NK-92 (cell line): ENCODE measurements around the gene RBSN.

Source experiments
- DNase-seq: peaks from one replicate; lab custom pipeline; 2025; ENCODE audit not compliant: unreplicated experiment; lab: John Stamatoyannopoulos, UW

Gene RBSN

DNA sequence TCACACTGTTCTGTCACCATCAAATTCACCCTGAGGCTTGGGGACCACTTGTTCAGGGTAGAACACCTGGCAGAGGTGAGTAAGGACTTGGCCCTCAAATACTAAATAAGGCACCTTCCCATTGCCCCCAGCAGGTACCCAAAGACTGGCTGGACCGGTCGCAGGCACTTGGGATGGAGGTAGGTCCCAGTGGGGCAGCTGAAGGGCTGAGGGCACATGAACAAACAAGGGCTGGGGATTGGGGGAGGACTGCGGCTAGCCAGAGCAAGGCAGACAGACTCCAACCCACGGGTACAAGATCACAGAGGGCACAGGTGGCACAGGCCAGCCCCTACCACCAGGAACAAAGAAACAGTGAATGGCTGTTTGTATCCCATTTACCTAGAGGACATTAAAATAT lies 35.7 kb downstream of the RBSN start:
- DNase-seq = no peak

DNA sequence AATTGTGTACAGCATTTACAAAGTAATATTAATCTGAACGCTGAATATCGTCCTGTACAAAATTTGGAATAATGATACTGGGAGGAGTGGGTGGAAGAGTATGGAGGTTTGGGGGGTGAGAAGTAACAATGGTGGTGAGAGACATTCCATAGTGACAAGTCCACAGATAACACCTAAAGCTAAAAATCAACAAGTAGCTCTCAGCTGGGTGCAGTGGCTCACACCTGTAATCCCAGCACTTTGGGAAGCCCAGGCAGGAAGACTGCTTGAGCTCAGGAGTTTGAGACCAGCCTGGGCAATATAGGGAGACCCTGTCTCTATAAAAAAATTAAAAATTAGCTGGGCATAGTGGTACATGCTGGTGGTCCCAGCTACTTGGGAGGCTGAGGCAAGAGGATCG lies 38.9 kb downstream of the RBSN start:
- no peak for DNase-seq

DNA sequence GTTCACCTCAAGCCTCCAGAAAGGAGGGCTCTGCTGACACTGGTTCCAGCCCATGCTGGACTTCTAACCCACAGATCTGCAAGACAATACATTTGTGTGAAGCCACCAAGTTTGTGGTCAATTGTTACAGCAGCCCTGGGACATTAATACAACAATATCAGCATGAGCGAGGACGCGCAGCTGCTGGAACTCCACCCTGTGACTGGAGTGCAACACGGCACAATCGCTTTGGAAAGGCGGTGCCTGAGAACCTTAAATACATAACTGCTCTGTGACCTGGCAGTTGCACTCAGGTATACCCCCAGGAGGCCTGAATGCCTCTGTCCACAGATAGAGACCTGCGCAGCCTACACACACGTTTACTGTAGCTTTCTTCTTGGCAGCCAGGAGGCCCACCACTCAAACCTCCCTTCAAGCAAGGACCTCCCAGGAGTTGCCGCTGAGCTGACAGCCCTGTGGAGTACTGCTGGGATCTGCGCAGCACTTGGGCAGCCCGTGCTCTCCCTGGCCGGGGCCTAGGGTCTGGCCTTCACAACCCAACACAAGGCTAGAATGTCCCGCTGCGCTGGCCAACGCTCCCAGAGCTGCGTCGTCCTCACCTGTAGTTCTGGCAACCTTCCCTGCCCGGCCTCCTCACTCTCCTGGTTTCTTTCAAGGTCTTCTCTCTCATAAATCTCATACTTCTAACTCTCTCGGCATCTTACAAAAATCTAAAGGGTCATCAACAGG lies 42.1 kb downstream of the RBSN start:
- DNase-seq = no peak

DNA sequence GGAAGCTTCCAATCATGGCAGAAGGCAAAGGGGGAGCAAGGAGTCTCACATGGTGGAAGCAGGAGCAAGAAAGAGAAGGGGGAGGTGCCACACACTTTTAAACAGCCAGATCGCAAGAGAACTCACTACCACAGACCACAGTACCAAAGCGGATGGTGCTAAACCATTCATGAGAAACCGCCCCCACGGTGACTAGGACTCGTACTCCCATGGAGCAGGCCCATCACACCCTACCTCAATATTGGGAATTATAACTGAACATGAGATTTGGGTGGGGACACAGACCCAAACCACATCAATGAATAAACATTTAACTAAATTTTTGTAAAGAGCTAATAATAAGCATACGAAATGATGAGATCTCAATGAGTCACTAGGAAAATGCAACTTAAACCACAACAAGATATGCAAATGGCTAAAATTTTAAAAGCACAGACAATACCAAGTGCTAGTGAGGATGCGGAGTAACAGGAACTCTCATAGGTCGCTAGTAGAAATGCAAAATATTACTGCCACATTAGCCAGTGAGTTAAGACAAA lies 43.9 kb downstream of the RBSN start:
- DNase-seq = no peak

DNA sequence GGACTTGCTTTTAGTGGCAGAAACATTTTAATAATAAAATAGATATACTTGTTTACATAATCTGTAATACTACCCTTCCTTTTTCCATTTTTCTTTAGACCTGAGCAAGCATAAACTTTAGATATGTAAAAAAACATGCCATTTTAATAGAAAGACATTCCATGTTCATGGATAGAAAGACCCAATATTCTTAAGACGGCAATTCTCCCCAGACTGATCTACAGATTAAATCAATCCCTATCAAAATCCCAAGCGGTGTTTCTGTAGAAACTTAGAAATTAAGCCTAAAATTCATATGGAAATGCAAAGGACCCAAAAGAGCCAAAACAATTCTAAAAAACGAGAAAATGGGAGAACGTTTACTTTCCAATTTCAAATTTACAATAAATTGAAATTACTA lies 45.4 kb downstream of the RBSN start:
- no peak for DNase-seq

DNA sequence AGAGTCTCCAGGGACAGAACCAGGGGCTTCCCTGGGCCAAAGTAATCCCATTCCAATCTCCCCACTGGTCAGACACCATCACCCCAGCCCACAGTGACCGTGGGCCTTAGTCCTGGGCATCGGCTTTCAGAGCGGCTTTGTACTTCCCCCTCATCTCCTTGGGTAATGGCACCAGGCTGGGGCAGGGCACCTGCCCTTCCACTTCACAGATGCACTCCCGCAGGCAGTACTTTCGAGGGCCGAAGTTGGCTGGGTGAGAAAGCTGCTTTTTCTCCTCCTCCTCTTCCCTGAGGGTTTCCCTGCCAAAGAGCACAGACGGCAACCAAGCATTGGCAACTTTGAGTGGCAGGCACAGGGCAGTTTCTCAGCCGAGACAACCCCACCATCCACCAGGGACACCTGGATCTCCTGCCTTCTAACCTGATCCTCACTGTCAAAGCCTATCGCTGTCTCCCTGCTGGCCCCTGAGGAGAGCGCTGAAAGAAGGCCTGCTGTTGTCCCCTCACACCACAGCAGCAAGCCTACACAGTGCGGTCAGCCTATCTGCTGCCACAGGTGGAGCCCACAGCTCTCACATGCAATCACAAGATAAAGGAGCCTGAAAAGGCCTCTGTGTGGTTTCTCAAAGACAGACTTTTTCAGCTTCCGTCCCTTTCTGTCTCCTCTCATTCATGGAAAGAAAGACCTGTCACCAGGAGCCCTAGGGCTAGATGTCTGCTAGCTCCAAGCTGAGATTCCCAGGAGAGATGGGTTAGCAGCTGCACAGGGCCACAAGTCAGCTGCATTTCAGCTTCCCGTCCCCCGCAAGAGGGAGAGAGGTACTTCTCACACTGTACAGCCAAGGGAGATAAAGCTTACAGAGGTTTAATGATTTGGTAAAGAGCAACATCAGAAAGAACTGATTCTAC lies 46.4 kb downstream of the RBSN start:
- no peak for DNase-seq

DNA sequence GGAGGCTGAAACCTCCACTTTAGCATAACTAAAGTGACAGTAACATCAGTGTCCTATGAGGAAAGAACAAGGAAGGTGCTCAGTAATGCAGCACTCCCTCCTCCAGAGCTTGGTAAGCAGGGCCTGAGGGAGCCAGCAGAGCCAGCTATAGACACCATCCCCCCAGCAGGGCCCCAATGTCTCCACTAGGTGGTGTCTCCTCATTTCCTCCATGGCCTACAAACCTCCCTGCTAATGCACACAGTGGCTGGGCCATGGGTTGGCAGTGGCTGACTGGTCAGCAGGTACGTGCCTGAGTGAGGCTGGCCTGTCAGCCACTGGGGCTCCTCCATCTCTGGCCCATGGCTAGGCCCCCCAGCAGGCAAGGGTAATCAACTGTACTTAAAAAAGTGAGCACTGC lies 47.4 kb downstream of the RBSN start:
- no peak for DNase-seq

DNA sequence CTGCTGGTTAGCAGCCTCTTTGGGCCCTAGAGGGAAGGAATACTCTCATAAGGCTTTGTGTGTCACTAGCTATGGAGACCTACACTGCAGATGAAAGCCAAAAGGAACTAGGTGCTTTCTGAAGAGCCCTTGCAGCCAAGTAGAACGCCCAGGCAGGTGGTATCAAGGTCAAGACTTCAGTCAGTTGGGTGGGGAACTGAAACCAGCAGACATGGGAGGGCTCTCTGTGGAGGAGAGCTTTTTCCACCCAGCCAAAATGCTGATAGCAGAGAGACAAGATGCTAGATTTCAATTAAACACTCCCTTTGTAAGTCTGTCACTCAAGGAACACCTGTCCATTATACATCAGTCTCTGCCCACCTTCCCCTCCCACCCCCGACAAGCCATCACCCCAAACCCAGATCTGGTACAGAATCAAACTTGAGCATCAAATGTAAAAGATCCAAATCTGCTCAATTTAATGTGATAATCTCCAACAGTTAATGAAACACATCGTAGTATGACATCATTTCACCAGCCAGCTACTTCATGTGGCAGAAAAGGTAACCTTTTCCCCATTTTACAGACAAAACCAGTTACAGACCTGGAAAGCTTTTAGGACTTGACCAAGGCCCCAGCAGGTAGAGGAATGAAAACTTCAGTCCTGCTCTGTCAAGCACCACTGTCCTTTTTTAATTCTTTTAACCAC lies 48.4 kb downstream of the RBSN start:
- DNase-seq = no peak

DNA sequence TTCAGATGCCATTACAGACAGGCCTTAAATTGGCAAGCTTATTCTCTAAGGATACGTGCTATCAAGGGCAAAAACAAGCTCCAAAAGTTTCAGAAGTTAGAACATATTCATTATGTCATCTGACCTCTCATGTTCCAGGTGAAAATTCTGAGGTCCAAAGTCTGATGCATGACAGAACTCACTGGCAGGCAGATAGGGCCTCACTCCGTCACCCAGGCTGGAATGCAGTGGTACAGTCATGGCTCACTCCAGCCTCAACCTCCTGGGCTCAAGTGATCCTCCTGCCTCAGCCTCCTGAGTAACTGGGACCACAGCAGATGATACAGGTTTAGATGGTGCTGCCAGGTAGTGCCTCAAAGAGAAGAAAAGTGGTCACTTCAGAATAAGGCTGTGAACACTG lies 49.4 kb downstream of the RBSN start:
- no peak for DNase-seq

DNA sequence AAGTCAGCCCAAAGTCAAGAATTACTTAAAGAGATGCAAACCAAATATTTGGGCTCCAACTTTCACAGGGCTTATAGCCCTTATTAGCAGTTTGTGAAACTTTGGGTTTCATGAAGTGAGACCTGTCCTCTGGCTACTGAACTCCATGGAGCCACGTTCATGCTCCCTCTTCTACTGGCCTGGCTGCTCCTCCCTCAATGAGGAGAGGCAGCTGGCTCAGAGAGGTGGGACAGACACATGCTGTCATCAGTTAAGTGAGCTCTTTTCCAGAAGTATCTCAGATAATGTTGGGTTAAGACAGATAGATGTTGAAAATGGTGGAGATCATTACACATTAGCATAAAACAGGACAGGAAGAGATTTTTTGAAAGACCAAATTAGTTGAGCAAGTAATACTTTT lies 53.3 kb downstream of the RBSN start:
- no peak for DNase-seq

DNA sequence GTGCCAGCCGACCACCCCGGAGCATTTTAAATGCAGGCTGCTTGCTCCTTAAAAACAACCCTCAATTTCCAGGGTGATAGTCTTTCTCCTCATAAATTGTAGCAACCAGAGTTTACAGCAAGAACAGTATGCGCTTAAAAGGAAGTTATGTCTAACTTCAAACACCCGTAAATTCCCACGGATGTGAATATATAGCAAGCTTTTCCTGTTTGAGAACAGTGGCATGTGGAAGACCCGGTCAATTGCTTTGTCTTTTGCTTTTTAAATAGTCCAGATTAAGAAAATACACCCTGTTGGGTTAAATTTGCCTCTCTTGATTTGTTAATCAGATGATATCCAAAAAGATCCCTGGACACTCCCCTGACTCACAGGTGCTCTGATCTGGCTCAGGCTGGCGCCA lies 54.6 kb downstream of the RBSN start:
- DNase-seq = no peak

DNA sequence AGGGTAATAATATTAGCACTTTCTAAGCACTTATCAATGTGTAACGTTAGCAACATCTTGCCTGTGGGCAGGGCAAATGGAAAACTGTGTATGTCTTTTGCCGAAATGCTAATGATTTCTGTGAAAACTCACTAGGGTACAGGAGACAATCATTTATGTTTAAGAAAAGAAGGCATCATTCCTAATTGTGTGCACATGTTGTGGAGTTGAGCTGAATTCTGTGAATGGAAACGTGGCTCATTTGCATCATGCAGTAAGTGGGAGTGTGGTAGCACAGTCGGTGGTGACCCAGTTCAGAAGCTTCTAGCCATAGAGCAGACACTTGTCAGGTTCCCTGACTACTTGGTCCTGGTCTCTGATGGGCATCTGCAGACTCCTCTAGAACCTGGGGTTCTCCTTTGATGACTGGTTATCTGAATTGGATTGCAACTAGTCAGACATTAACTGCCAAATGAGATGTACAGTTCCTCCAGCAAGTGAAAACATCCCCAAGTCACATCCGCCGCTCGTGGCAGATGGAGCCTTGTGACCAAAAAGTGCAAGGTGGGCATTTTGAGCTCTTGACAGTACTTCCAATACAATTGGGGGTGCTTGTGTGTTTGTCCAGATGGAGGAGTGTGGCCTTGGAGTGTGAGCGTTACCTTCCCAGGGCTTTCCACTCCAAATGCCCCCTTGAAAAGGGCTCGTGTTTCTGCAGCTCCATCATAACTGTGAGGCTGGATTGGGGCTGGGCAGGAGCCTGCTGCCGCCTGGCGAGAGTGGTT lies 55.4 kb downstream of the RBSN start:
- no peak for DNase-seq

DNA sequence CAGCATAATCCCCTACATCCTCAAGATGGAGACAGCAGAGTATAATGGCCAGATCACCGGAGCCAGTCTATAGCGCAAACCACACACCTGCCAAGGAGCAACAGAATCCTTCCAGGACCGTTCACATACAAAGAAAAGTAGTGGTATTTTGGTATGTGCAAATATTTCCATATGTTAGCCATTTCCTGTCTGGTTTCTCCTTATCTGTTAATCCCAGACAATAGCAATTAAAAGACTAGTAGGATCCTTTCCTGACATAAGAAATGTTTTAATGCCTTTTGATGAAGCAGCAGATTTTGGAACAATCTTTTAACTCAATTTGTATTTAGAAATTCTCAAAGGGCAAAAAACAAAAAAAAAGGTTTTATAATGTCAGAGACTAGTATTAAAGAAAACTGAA lies 56.0 kb downstream of the RBSN start:
- no peak for DNase-seq

DNA sequence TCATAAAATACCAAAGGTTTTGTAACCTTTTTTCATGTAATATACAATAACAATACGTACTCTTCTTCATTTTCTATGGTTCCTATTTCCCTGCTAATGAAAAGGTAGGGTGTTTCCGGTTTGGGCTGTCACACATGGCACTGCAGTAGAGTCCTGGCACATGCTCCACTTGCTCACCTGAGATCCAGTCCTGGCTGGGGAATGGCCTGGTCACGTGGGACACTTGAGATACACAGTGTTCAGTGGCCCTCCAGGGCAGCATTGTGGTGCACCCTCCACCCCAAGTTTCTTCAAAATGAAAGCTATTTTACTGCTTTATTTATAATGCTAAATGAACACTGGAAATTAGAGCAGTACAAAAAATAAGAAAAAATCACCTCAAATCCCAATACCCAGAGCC lies 57.0 kb downstream of the RBSN start:
- DNase-seq = no peak

DNA sequence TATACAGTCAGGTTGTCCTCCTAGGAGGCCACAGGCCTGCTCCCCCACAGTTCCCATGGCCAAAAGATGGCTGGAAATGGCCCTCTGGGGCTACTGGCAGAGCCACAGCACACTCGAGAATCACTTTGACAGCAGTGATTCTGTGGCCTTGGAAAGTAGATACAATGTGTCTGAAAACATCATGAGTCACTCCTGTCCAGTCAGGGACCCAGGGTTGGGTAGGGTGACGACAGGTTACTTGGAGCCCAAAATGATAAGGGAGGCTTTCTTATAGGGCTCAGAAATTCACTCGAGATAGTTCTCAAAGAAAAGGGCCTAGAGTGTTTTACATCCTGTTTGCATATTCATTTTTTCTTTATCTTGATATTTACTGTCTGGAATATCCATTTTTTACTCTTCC lies 58.1 kb downstream of the RBSN start:
- DNase-seq = no peak

DNA sequence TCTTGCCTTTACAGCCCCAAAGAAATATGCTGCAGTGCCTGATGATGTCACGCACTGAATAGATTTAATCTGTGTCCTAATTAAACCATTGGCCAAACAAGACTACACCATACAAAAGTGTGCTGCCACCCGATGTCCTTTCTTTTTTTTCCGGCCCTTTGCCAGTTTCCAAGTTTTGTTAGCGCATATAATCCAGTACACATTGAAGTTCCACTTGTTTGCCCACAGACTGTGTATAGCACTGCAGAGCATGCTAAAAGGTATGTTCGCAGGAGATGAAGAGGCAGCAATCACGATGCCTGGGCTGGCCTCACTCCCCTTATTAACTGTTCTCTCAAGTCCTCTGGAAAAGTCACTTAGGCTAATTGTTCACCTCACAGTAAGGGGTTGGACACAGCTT lies 60.6 kb downstream of the RBSN start:
- DNase-seq = no peak

DNA sequence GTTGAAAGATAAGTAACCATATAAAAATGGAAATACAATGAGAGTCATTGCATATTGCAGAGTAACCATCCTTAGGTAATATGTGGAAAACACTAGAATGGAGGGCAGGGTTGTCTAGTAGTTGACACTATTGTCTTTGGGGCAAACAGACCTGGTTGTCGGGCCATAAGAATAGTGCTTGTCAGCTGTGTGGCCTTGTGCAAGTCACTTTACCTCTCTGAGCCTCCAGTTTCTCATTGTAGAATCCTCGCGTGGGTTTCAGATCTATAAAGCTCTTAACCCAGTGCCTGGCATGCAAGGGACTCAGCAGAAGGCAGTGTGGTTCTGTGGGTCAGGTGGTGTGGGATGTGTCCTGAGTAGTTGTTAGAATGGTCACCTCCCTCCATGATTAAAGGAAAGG lies 65.8 kb downstream of the RBSN start:
- no peak for DNase-seq

DNA sequence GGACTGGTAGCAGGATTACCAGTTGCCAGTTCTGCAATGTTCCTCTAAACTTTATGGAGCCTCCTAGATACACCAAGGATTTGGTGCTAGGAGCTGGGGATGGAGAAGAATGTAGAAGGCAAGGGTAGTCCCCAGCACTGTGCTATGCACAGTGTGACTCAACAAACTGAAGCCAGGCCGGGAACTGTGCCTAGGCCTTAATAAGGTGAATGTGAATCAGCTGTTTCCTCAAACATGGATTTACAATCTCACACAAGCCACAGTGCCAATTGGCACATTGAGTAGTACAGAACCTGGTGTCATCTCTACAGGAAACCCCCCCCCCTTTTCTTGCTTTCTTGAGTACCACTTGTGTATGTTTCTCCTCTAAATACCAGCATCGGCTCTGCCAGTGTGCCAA lies 66.3 kb downstream of the RBSN start:
- DNase-seq = no peak

DNA sequence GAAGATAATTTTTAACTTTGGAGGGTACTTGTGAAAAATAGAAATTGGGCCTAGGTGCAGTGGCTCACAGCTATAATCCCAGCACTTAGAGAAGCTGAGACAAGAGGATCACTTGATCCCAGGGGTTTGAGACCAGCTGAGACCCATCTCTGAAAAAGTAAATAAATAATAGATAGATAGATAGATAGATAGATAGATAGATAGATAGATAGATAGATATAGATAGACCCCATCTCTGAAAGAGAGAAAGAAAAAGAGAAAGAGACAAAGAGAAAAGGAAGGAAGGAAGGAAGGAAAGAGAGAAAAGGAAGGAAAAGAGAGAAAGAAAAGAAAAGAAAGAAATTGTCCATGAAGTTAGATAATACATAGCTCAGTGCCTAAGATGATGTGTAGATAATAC lies 69.3 kb downstream of the RBSN start:
- DNase-seq = no peak

DNA sequence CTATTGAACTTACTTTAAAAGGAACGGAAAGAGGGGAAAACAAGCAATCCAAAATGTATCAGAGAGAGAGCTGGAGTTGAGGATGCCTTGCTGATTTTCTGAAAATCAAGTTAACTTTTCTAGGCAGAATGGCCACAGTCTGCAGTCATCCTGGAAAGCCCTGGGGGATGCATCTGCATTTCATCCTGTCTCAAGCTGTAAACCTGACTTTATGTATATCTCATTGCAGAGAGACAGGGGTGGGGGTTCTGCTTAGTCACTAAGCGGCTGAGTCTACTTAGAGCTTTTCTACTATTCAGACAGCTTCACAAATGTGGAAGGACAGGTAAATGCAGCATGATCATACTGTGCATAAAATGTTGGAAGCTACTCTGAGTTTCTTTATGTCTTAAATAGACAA lies 75.2 kb downstream of the RBSN start:
- no peak for DNase-seq

DNA sequence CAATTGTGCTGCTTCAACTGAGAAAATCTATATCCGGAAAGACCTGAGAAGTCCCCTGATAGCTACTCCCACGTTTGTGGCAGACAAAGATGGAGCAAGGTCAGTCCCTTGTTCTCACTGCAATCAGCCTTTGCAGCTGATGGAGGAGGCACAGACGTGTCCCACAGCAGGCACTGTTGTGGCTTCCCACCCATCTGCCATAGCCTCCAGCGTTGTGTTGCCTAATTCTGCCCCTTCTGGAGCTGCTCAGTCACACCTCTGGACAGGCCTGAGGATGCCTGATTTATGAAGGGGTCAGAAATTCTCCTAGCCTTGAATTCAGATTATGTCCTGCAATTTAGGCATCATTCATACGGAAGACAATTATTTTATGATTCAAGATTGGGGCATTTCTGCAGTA lies 75.7 kb downstream of the RBSN start:
- DNase-seq = no peak
